A549 (cell line): Measurements from ENCODE around the gene SRC. TPM values are rescaled to one million over a fixed set of nuclear protein-coding genes. Genes with fewer than 3 reads are reported as not detected.

ENCODE experiments used
- ATAC-seq, 2 experiments: fragments of 200-7000 bp in 1 of 2; fragments of >200 bp in 1 of 2; cut with Nextera tagmentation in 1 of 2; cut with Tn5 transposase in 1 of 2; 3 replicates each; pipeline versions ENCODE4 v1.8.0 to v1.9.1; 2018 to 2020; ENCODE audit warnings: mild to moderate bottlenecking in 1 of 2, moderate library complexity in 1 of 2
- CTCF ChIA-PET: fragments of 300-600 bp; sonication (Branson Sonifier 250); formaldehyde crosslinking; extraction: SDS; loops from one replicate; lab custom pipeline; 2021; ENCODE audit warnings: antibody characterized with exemption, inconsistent platforms; lab: Yijun Ruan, JAX
- POLR2A ChIA-PET: fragments of 350-600 bp; formaldehyde crosslinking; extraction: SDS; loops from one replicate; lab custom pipeline; 2021; ENCODE audit warnings: antibody characterized with exemption, inconsistent platforms; lab: Yijun Ruan, JAX
- DNase-seq, 2 experiments: peaks; one replicate each; pipeline versions ENCODE4 v3.0.0 to v3.0.0-alpha.2; 2011 to 2016; ENCODE audit warnings: low read depth in 1 of 2, low spot score in 1 of 2
- FAIRE-seq: peaks from 2 replicates; lab custom pipeline; 2011; peaks lifted over from hg19 to GRCh38; lab: Jason Lieb, UNC
- H3K27ac ChIP-seq, 2 experiments: fragments of >200 bp; sonication (Bioruptor Twin); formaldehyde crosslinking; 3 replicates each; pipeline ENCODE4 v1.5.1; 2016 to 2017
- H3K4me1 ChIP-seq: fragments of >200 bp; sonication (Bioruptor Twin); formaldehyde crosslinking; 3 replicates; pipeline ENCODE4 v1.6.1; 2016
- H3K4me2 ChIP-seq: fragments of >200 bp; sonication (Bioruptor Twin); formaldehyde crosslinking; 3 replicates; pipeline ENCODE4 v1.6.1; 2016
- H3K4me3 ChIP-seq: fragments of >200 bp; sonication (Bioruptor Twin); formaldehyde crosslinking; 3 replicates; pipeline ENCODE4 v1.5.1; 2016
- H3K9me3 ChIP-seq: fragments of >200 bp; sonication (Bioruptor Twin); formaldehyde crosslinking; 3 replicates; pipeline ENCODE4 v1.6.1; 2016
- BHLHE40 ChIP-seq: IDR thresholded peaks from 2 replicates; pipeline ENCODE4 v1.6.1; 2012; ENCODE audit warnings: low read depth, low read length, inconsistent platforms
- CBX2 ChIP-seq: fragments of 200-600 bp; sonication (generic); IDR thresholded peaks from 2 replicates; pipeline ENCODE4 v1.6.1; 2016; ENCODE audit warnings: low read depth, mild to moderate bottlenecking, borderline replicate concordance
- CBX8 ChIP-seq: fragments of 200-600 bp; sonication (generic); IDR thresholded peaks from 2 replicates; pipeline ENCODE4 v1.6.1; 2016
- CEBPB ChIP-seq, 2 experiments: fragments of >200 bp in 1 of 2; sonication (Bioruptor Twin) in 1 of 2; formaldehyde crosslinking in 1 of 2; IDR thresholded peaks; 2 replicates each; pipeline ENCODE4 v1.6.1; 2012 to 2016
- EHF ChIP-seq: fragments of 250-450 bp; sonication (Bioruptor Pico); IDR thresholded peaks from 2 replicates; pipeline ENCODE4 v1.5.0; 2020; ENCODE audit warnings: mild to moderate bottlenecking
- EHMT2 ChIP-seq: fragments of 200-600 bp; sonication (generic); IDR thresholded peaks from 2 replicates; pipeline ENCODE4 v1.6.1; 2016; ENCODE audit warnings: antibody characterized with exemption, low read depth, mild to moderate bottlenecking, moderate library complexity
- EP300 ChIP-seq, 2 experiments: fragments of >200 bp; sonication (Bioruptor Twin); formaldehyde crosslinking; IDR thresholded peaks; 2 replicates in 1 of 2; 3 replicates in 1 of 2; pipeline ENCODE4 v1.6.1; 2016 to 2017
- FOSB ChIP-seq: fragments of 250-450 bp; sonication (Bioruptor Pico); IDR thresholded peaks from 2 replicates; pipeline ENCODE4 v1.5.0; 2020; ENCODE audit warnings: mild to moderate bottlenecking, moderate library complexity
- GATA3 ChIP-seq: IDR thresholded peaks from 2 replicates; pipeline ENCODE4 v1.6.1; 2012; ENCODE audit warnings: borderline replicate concordance
- HDAC2 ChIP-seq: fragments of 200-600 bp; sonication (generic); IDR thresholded peaks from 2 replicates; pipeline ENCODE4 v1.6.1; 2016
- HES2 ChIP-seq: fragments of >200 bp; sonication (Bioruptor Twin); formaldehyde crosslinking; IDR thresholded peaks from 2 replicates; pipeline ENCODE4 v1.6.1; 2016
- HOXB13 ChIP-seq: fragments of 250-450 bp; sonication (Bioruptor Pico); IDR thresholded peaks from 2 replicates; pipeline ENCODE4 v1.5.0; 2020; ENCODE audit warnings: low read depth, mild to moderate bottlenecking, moderate library complexity
- HOXB5 ChIP-seq: fragments of 250-450 bp; sonication (Bioruptor Pico); IDR thresholded peaks from 2 replicates; pipeline ENCODE4 v1.5.0; 2020; ENCODE audit warnings: mild to moderate bottlenecking, moderate library complexity
- JUNB ChIP-seq: fragments of >200 bp; sonication (Bioruptor Twin); formaldehyde crosslinking; IDR thresholded peaks from 2 replicates; pipeline ENCODE4 v1.6.1; 2016
- KDM1A ChIP-seq: fragments of 200-600 bp; sonication (generic); IDR thresholded peaks from 2 replicates; pipeline ENCODE4 v1.6.1; 2016; ENCODE audit warnings: low read depth, mild to moderate bottlenecking
- KDM5A ChIP-seq: fragments of 200-600 bp; sonication (generic); IDR thresholded peaks from 2 replicates; pipeline ENCODE4 v1.6.1; 2016; ENCODE audit warnings: antibody characterized with exemption, mild to moderate bottlenecking
- MAZ ChIP-seq: fragments of 150-350 bp; IDR thresholded peaks from 2 replicates; pipeline ENCODE4 v1.6.1; 2014; ENCODE audit warnings: antibody characterized with exemption, low read depth, low read length, borderline replicate concordance
- NFE2L2 ChIP-seq: fragments of 150-350 bp; conservative IDR thresholded peaks from 2 replicates; pipeline ENCODE4 v1.6.1; 2014; ENCODE audit warnings: low read length
- NPAS2 ChIP-seq: fragments of 250-450 bp; sonication (Bioruptor Pico); IDR thresholded peaks from 2 replicates; pipeline ENCODE4 v1.8.0; 2022; ENCODE audit warnings: mild to moderate bottlenecking, moderate library complexity, borderline replicate concordance
- POLR2A ChIP-seq: IDR thresholded peaks from 2 replicates; pipeline ENCODE4 v1.6.1; 2012; ENCODE audit warnings: mild to moderate bottlenecking, low read length
- POLR2AphosphoS2 ChIP-seq: conservative IDR thresholded peaks from 2 replicates; pipeline ENCODE4 v1.6.1; 2012; ENCODE audit warnings: low read length, improper control_type of control experiment, inconsistent platforms
- RAD21 ChIP-seq, 2 experiments: fragments of >200 bp in 1 of 2; sonication (Bioruptor Twin) in 1 of 2; formaldehyde crosslinking in 1 of 2; IDR thresholded peaks in 1 of 2; conservative IDR thresholded peaks in 1 of 2; 2 replicates in 1 of 2; 3 replicates in 1 of 2; pipeline ENCODE4 v1.6.1; 2012 to 2018; ENCODE audit warnings: inconsistent platforms in 1 of 2
- RARB ChIP-seq: fragments of 250-450 bp; sonication (Bioruptor Pico); IDR thresholded peaks from 2 replicates; pipeline ENCODE4 v1.8.0; 2021; ENCODE audit warnings: mild to moderate bottlenecking, moderate library complexity
- REST ChIP-seq: fragments of 200-600 bp; sonication (generic); IDR thresholded peaks from 2 replicates; pipeline ENCODE4 v1.6.1; 2016; ENCODE audit warnings: antibody characterized with exemption, mild to moderate bottlenecking, moderate library complexity
- RFX5 ChIP-seq: fragments of 450-650 bp; IDR thresholded peaks from 2 replicates; pipeline ENCODE4 v1.7.1; 2014; ENCODE audit warnings: antibody characterized with exemption, mild to moderate bottlenecking, moderate library complexity
- SREBF2 ChIP-seq: fragments of 450-650 bp; IDR thresholded peaks from 2 replicates; pipeline ENCODE4 v1.6.1; 2014; ENCODE audit warnings: mild to moderate bottlenecking, moderate library complexity
- TP53 ChIP-seq: fragments of 250-450 bp; sonication (Bioruptor Pico); IDR thresholded peaks from 2 replicates; pipeline ENCODE4 v1.5.0; 2021; ENCODE audit warnings: mild to moderate bottlenecking, moderate library complexity
- ZFP36 ChIP-seq: fragments of 450-650 bp; IDR thresholded peaks from 2 replicates; pipeline ENCODE4 v1.6.1; 2014; ENCODE audit warnings: borderline replicate concordance; ENCODE audit not compliant: partially characterized antibody
- WGBS: methylation state at CpG from one replicate; pipeline ENCODE4 v1.1.6; 2017; ENCODE audit errors: missing lambda C conversion rate; 5-methylcytosine and 5-hydroxymethylcytosine counted together
- polyA plus RNA-seq, 4 experiments: library from polyadenylated mRNA; depleted of rRNA in 3 of 4; stranded (reverse); fragments of >200 nt; fragmentation: RNase III in 1 of 4; extraction: RNeasy Plus Mini Kit Qiagen cat#74134 plus additional on column Dnase treatment in 1 of 4; gene quantifications; 2 replicates in 3 of 4; 3 replicates in 1 of 4; pipeline ENCODE4 v1.2.3, GENCODE V29; 2011 to 2017

Gene SRC
- polyA plus RNA-seq, 2 of the 4 experiments (the other 2 are of a cell fraction), result 139 to 154 TPM

GRCh38 chr20:37314099-37314498 is 31.8 kb upstream of the SRC start (continued):
- TF ChIP-seq RFX5 (no peak), GATA3 (no peak), CEBPB (IDR thresholded peaks at IDR 0.05) (no peak), HOXB5 (CRISPR knock-in tag) (no peak), MAZ (no peak), HDAC2 (no peak)

- no peak for DNase-seq
- Histone ChIP-seq H3K9me3 (no peaks in the 10 kb centered on the region), H3K4me1 (no peaks in the 10 kb centered on the region; the same call in 2 of the 3 replicates), H3K27ac (peak overlapping the region in 1 of 2 experiments; percentile 39; a peak in 1 of 6 replicates), H3K4me3 (no peak overlapping the region), H3K4me2 (no peak overlapping the region)
- ATAC-seq, result no peak
- TF ChIP-seq RFX5 (no peak), EHF (no peak), KDM5A (no peak), EP300 (IDR thresholded peaks at IDR 0.05) (no peak), REST (no peak), HDAC2 (no peak), SREBF2 (no peak), NFE2L2 (no peak), FOSB (CRISPR knock-in tag) (no peak), EHMT2 (no peak), RAD21 (conservative IDR thresholded peaks at IDR 0.05 in 1 of 2, IDR thresholded peaks at IDR 0.05 in 1 of 2) (no peak), NPAS2 (no peak), ZFP36 (no peak), POLR2A (no peak), TP53 (CRISPR knock-in tag) (no peak), JUNB (no peak)
- FAIRE-seq, result no peak
- POLR2A ChIA-PET, result no interaction called here
- CTCF ChIA-PET, result no interaction called here
- 89% methylated on average over 7 of the region's 7 CpGs for WGBS
Observed at GRCh38 chr20:37314617-37315016, 31.3 kb upstream of the SRC start.

- Histone ChIP-seq H3K4me2 (no peak overlapping the region), H3K27ac (peak overlapping the region in 1 of 2 experiments; percentile 39; a peak in 1 of 6 replicates), H3K9me3 (no peaks in the 10 kb centered on the region), H3K4me1 (no peaks in the 10 kb centered on the region; the same call in 2 of the 3 replicates), H3K4me3 (no peak overlapping the region)
- no peak for DNase-seq
- ChIA-PET CTCF (interaction anchor here (1.3 kb wide), 1 partner anchor 12 kb away, joined by 6 read pairs; no protein-coding TSS in a partner anchor), POLR2A (no interaction called here)
- TF ChIP-seq BHLHE40 (no peak), HOXB13 (CRISPR knock-in tag) (no peak), CBX2 (no peak), CBX8 (no peak), JUNB (no peak), EP300 (IDR thresholded peaks at IDR 0.05) (no peak), HES2 (no peak), RARB (CRISPR knock-in tag) (no peak), POLR2AphosphoS2 (no peak), KDM1A (no peak), REST (no peak), ZFP36 (no peak)
- no peak for FAIRE-seq
- no peak for ATAC-seq
- WGBS, result 91% methylated on average over 12 of the region's 12 CpGs
Observed at GRCh38 chr20:37315021-37315451, 30.9 kb upstream of the SRC start.
